ENCODE results near the gene POPDC2. TPM values are rescaled to one million over a fixed set of nuclear protein-coding genes. Genes with fewer than 3 reads are reported as not detected.

The POPDC2 gene
- 0.69 TPM for total RNA-seq

GRCh38 chr3:119660474-119661440, at the start of gene POPDC2:
Gene POPDC2, minus strand, starts transcription at chr3:119660589. Its CDS starts 166 bp downstream, at chr3:119660423.

GRCh38 chr3:119702530-119703527, 42.4 kb upstream of the POPDC2 start, which contains the start of gene CFAP91:
Gene CFAP91, plus strand, starts transcription at chr3:119703022. Its CDS starts 77 bp downstream, at chr3:119703099.

GRCh38 chr3:119676771-119677640, 16.6 kb upstream of the POPDC2 start, which contains the start of gene COX17:
Gene COX17, minus strand, starts transcription at chr3:119677406. Its CDS starts 96 bp downstream, at chr3:119677310.

GRCh38 chr3:119597548-119598288, 62.7 kb downstream of the POPDC2 start, which contains the start of gene PLA1A:
Gene PLA1A, plus strand, starts transcription at chr3:119597885. Its CDS starts 29 bp downstream, at chr3:119597914.

Other genes starting within 250 kb of the POPDC2 start
- 13.4 TPM for gene TMEM39A, start 197.0 kb downstream of the POPDC2 start, total RNA-seq
- 16.8 TPM for gene POGLUT1, start 191.6 kb downstream of the POPDC2 start, total RNA-seq
- 31.4 TPM for gene TIMMDC1, start 162.0 kb downstream of the POPDC2 start, total RNA-seq
- under 0.01 TPM for gene CD80, start 101.0 kb downstream of the POPDC2 start, total RNA-seq
- gene ADPRH, start 81.1 kb downstream of the POPDC2 start, total RNA-seq = 2.3 TPM
- 0.23 TPM for gene PLA1A, start 62.7 kb downstream of the POPDC2 start, total RNA-seq
- gene COX17, start 16.8 kb upstream of the POPDC2 start, total RNA-seq = 22.6 TPM
- 12.9 TPM for gene CFAP91, start 42.4 kb upstream of the POPDC2 start, total RNA-seq
- 0.23 TPM for gene NR1I2, start 121.5 kb upstream of the POPDC2 start, total RNA-seq

Measured in diencephalon (tissue), 1 donor.